GM23338 (cell line): ENCODE results near the gene MTMR1. TPM values are rescaled to one million over a fixed set of nuclear protein-coding genes. Genes with fewer than 3 reads are reported as not detected.

ENCODE experiments used
- ATAC-seq: fragments of 200-7000 bp; cut with Tn5 transposase; 3 replicates; pipeline ENCODE4 v1.9.1; 2020
- DNase-seq: peaks from one replicate; pipeline ENCODE4 v3.0.0-alpha.2; 2015; ENCODE audit warnings: low spot score
- H2AFZ ChIP-seq: fragments of 200-600 bp; sonication (generic); 2 replicates; pipeline ENCODE4 v1.8.0; 2016; ENCODE audit warnings: antibody characterized with exemption, mild to moderate bottlenecking, moderate library complexity
- H3F3A ChIP-seq: fragments of 200-600 bp; sonication (generic); replicated peaks from 2 replicates; pipeline ENCODE4 v1.8.0; 2017; ENCODE audit warnings: antibody characterized with exemption, mixed run types, low read depth
- H3K27ac ChIP-seq: fragments of 200-600 bp; sonication (generic); 2 replicates; pipeline ENCODE4 v1.6.1; 2016; ENCODE audit warnings: low read depth
- H3K27me3 ChIP-seq: fragments of 200-600 bp; sonication (generic); 2 replicates; pipeline ENCODE4 v1.8.0; 2016; ENCODE audit warnings: mild to moderate bottlenecking, mixed run types, moderate library complexity; ENCODE audit not compliant: insufficient read depth
- H3K36me3 ChIP-seq: fragments of 200-600 bp; sonication (generic); 2 replicates; pipeline ENCODE4 v1.8.0; 2016; ENCODE audit warnings: mild to moderate bottlenecking; ENCODE audit not compliant: insufficient read depth
- H3K4me1 ChIP-seq: fragments of 200-600 bp; sonication (generic); 2 replicates; pipeline ENCODE4 v1.8.0; 2016; ENCODE audit warnings: mild to moderate bottlenecking, moderate library complexity; ENCODE audit not compliant: insufficient read depth
- H3K4me2 ChIP-seq: fragments of 200-600 bp; sonication (generic); 2 replicates; pipeline ENCODE4 v1.7.1; 2017; ENCODE audit warnings: mixed run types
- H3K4me3 ChIP-seq: fragments of 200-600 bp; sonication (generic); 2 replicates; pipeline ENCODE4 v1.6.1; 2016; ENCODE audit warnings: mixed run types
- H3K79me2 ChIP-seq: fragments of 200-600 bp; sonication (generic); replicated peaks from 2 replicates; pipeline ENCODE4 v1.8.0; 2017; ENCODE audit warnings: mild to moderate bottlenecking; ENCODE audit not compliant: insufficient read depth
- H3K9me2 ChIP-seq: fragments of 200-600 bp; sonication (generic); 2 replicates; pipeline ENCODE4 v1.8.0; 2017; ENCODE audit not compliant: insufficient read depth
- H4K20me1 ChIP-seq: fragments of 200-600 bp; sonication (generic); replicated peaks from 2 replicates; pipeline ENCODE4 v1.8.0; 2017; ENCODE audit warnings: mild to moderate bottlenecking; ENCODE audit not compliant: insufficient read depth
- H3K27ac Mint-ChIP-seq: 2 replicates; pipeline ENCODE4 v1.8.0; 2020; ENCODE audit warnings: inconsistent platforms, mild to moderate bottlenecking, moderate library complexity, mixed read lengths
- H3K27me3 Mint-ChIP-seq: 3 replicates; pipeline ENCODE4 v1.8.0; 2022; ENCODE audit warnings: low read depth, mild to moderate bottlenecking, moderate library complexity, mixed read lengths, inconsistent platforms; ENCODE audit not compliant: insufficient read depth, poor library complexity
- H3K36me3 Mint-ChIP-seq: 3 replicates; pipeline ENCODE4 v1.8.0; 2021; ENCODE audit warnings: low read depth, mild to moderate bottlenecking, inconsistent platforms, moderate library complexity, mixed read lengths
- H3K4me1 Mint-ChIP-seq: 3 replicates; pipeline ENCODE4 v1.8.0; 2020; ENCODE audit warnings: mild to moderate bottlenecking, inconsistent platforms, mixed read lengths
- H3K4me3 Mint-ChIP-seq: 3 replicates; pipeline ENCODE4 v1.8.0; 2021; ENCODE audit warnings: moderate library complexity, mild to moderate bottlenecking, inconsistent platforms, mixed read lengths
- H3K9me3 Mint-ChIP-seq: 3 replicates; pipeline ENCODE4 v1.8.0; 2020; ENCODE audit warnings: moderate library complexity, mild to moderate bottlenecking, inconsistent platforms, mixed read lengths
- EZH2 ChIP-seq: fragments of 200-600 bp; sonication (generic); IDR thresholded peaks from one replicate; pipeline ENCODE4 v1.8.0; 2017; ENCODE audit warnings: antibody characterized with exemption, mild to moderate bottlenecking, low read depth; ENCODE audit not compliant: unreplicated experiment
- JUNB ChIP-seq: IDR thresholded peaks from one replicate; pipeline ENCODE4 v1.6.1; 2016; ENCODE audit warnings: antibody characterized with exemption; ENCODE audit not compliant: unreplicated experiment
- NANOG ChIP-seq: IDR thresholded peaks from 2 replicates; pipeline ENCODE4 v1.6.1; 2016; ENCODE audit warnings: antibody characterized with exemption, borderline replicate concordance
- ZNF331 ChIP-seq: fragments of 250-450 bp; sonication (Bioruptor Pico); IDR thresholded peaks from 2 replicates; pipeline ENCODE4 v1.5.0; 2020; ENCODE audit warnings: low read depth, mild to moderate bottlenecking, moderate library complexity
- polyA plus RNA-seq: library from polyadenylated mRNA; unstranded; fragments of >200 nt; fragmentation: Nextera tagmentation; extraction: Ambion mirVana; gene quantifications from 2 replicates; pipeline ENCODE4 v1.2.1, GENCODE V29; 2016
- total RNA-seq: library from RNA; depleted of rRNA; stranded (reverse); fragments of >200 nt; shearing (Covaris generic); gene quantifications from 2 replicates; pipeline ENCODE4 v1.2.3, GENCODE V29; 2014
- TF ChIP-seq, protein P1 (sequence below): IDR thresholded peaks from 2 replicates; pipeline ENCODE4 v1.6.1; 2016; ENCODE audit warnings: antibody characterized with exemption
- TF ChIP-seq, protein P2 (sequence below): fragments of 250-450 bp; sonication (Bioruptor Pico); IDR thresholded peaks from 2 replicates; pipeline ENCODE4 v1.5.0; 2020; ENCODE audit warnings: mild to moderate bottlenecking, moderate library complexity

Gene MTMR1
- total and polyA plus RNA-seq, 2 experiments from 2014 or later: 4.5 to 19.1 TPM

DNA sequence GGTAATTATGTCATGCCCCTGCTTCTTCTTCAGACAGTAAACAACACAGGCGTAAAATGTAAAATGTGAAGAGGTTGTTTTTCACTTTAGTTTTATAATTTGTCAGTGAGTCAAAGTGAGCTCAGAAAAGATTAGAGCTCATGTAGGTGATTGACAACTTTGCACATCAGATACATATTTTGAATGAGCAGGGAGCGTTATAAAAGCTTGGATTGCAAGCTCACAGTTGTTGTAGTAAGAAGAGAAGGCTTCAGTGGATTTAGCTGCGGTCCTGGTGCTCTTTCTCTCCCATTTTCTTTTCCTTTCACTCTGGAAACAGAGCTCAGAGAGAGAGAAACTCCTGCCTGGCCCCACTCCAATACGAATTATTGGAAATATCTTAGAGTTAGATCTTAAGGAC is 26.4 kb downstream of the MTMR1 start:
- Histone ChIP-seq H3K27ac (no peak overlapping the region), H3K27me3 (no peaks in the 10 kb centered on the region), H3K9me2 (no peaks in the 10 kb centered on the region), H3K4me3 (no peak overlapping the region), H3K4me2 (no peak overlapping the region), H3K4me1 (no peaks in the 10 kb centered on the region), H3F3A (no peaks in the 10 kb centered on the region), H3K36me3 (no peaks in the 10 kb centered on the region), H3K79me2 (peaks cover 6% of the 10 kb centered on the region; the same call in 1 of the 2 replicates), H2AFZ (no peak overlapping the region), H4K20me1 (no peaks in the 10 kb centered on the region)
- ATAC-seq: no peak
- no peaks in the 10 kb centered on the region for H3K27me3 Mint-ChIP-seq
- TF ChIP-seq NANOG: no peak
- no peak for TF ChIP-seq JUNB
- TF ChIP-seq, protein P1, sequence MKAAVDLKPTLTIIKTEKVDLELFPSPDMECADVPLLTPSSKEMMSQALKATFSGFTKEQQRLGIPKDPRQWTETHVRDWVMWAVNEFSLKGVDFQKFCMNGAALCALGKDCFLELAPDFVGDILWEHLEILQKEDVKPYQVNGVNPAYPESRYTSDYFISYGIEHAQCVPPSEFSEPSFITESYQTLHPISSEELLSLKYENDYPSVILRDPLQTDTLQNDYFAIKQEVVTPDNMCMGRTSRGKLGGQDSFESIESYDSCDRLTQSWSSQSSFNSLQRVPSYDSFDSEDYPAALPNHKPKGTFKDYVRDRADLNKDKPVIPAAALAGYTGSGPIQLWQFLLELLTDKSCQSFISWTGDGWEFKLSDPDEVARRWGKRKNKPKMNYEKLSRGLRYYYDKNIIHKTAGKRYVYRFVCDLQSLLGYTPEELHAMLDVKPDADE: no peak
- TF ChIP-seq, protein P2, sequence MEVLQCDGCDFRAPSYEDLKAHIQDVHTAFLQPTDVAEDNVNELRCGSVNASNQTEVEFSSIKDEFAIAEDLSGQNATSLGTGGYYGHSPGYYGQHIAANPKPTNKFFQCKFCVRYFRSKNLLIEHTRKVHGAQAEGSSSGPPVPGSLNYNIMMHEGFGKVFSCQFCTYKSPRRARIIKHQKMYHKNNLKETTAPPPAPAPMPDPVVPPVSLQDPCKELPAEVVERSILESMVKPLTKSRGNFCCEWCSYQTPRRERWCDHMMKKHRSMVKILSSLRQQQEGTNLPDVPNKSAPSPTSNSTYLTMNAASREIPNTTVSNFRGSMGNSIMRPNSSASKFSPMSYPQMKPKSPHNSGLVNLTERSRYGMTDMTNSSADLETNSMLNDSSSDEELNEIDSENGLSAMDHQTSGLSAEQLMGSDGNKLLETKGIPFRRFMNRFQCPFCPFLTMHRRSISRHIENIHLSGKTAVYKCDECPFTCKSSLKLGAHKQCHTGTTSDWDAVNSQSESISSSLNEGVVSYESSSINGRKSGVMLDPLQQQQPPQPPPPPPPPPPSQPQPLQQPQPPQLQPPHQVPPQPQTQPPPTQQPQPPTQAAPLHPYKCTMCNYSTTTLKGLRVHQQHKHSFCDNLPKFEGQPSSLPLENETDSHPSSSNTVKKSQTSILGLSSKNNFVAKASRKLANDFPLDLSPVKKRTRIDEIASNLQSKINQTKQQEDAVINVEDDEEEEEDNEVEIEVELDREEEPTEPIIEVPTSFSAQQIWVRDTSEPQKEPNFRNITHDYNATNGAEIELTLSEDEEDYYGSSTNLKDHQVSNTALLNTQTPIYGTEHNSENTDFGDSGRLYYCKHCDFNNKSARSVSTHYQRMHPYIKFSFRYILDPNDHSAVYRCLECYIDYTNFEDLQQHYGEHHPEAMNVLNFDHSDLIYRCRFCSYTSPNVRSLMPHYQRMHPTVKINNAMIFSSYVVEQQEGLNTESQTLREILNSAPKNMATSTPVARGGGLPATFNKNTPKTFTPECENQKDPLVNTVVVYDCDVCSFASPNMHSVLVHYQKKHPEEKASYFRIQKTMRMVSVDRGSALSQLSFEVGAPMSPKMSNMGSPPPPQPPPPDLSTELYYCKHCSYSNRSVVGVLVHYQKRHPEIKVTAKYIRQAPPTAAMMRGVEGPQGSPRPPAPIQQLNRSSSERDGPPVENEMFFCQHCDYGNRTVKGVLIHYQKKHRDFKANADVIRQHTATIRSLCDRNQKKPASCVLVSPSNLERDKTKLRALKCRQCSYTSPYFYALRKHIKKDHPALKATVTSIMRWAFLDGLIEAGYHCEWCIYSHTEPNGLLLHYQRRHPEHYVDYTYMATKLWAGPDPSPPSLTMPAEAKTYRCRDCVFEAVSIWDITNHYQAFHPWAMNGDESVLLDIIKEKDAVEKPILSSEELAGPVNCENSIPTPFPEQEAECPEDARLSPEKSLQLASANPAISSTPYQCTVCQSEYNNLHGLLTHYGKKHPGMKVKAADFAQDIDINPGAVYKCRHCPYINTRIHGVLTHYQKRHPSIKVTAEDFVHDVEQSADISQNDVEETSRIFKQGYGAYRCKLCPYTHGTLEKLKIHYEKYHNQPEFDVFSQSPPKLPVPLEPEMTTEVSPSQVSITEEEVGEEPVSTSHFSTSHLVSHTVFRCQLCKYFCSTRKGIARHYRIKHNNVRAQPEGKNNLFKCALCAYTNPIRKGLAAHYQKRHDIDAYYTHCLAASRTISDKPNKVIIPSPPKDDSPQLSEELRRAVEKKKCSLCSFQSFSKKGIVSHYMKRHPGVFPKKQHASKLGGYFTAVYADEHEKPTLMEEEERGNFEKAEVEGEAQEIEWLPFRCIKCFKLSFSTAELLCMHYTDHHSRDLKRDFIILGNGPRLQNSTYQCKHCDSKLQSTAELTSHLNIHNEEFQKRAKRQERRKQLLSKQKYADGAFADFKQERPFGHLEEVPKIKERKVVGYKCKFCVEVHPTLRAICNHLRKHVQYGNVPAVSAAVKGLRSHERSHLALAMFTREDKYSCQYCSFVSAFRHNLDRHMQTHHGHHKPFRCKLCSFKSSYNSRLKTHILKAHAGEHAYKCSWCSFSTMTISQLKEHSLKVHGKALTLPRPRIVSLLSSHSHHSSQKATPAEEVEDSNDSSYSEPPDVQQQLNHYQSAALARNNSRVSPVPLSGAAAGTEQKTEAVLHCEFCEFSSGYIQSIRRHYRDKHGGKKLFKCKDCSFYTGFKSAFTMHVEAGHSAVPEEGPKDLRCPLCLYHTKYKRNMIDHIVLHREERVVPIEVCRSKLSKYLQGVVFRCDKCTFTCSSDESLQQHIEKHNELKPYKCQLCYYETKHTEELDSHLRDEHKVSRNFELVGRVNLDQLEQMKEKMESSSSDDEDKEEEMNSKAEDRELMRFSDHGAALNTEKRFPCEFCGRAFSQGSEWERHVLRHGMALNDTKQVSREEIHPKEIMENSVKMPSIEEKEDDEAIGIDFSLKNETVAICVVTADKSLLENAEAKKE: no peak
- TF ChIP-seq ZNF331: no peak
- H3K4me3 Mint-ChIP-seq: no peak overlapping the region
- H3K9me3 Mint-ChIP-seq: no peaks in the 10 kb centered on the region
- H3K27ac Mint-ChIP-seq: no peak overlapping the region
- H3K4me1 Mint-ChIP-seq: no peaks in the 10 kb centered on the region; the same call in 2 of the 3 replicates
- DNase-seq: no peak
- H3K36me3 Mint-ChIP-seq: peaks cover 7% of the 10 kb centered on the region; the same call in 2 of the 3 replicates

DNA sequence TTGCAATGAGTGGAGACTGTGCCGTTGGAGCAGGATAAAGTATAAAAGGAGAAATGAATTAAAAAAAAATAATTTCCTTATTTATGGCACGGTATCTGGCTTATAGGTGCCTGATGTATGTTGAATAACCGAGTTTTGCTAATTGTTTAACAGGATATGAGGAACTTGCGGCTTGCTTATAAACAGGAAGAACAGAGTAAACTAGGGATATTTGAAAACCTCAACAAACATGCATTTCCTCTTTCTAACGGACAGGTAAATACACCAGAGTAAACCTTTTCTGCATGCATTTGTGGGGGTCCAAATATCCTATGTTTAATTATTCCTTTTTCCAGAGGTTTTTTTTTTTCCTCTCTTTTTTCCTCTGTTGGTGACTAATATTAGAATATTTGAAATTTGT is 36.8 kb downstream of the MTMR1 start:
- H3K4me2 ChIP-seq: no peak overlapping the region
- H3K27ac ChIP-seq: no peak overlapping the region
- ATAC-seq (no peak), DNase-seq (no peak)
- TF ChIP-seq, protein P1: no peak
- TF ChIP-seq EZH2: no peak
- H3K36me3 ChIP-seq: no peaks in the 10 kb centered on the region
- H3K9me2 ChIP-seq: no peaks in the 10 kb centered on the region
- H2AFZ ChIP-seq: no peak overlapping the region
- H3K27me3 ChIP-seq: no peaks in the 10 kb centered on the region
- Mint-ChIP-seq H3K9me3 (no peaks in the 10 kb centered on the region), H3K27ac (no peak overlapping the region), H3K36me3 (peaks cover 19% of the 10 kb centered on the region; the same call in 2 of the 3 replicates), H3K4me1 (peaks cover 7% of the 10 kb centered on the region; the same call in 1 of the 3 replicates), H3K27me3 (peaks cover 2% of the 10 kb centered on the region), H3K4me3 (no peak overlapping the region)
- H3F3A ChIP-seq: no peaks in the 10 kb centered on the region
- H3K79me2 ChIP-seq: no peaks in the 10 kb centered on the region; the same call in 1 of the 2 replicates
- no peaks in the 10 kb centered on the region for H3K4me1 ChIP-seq
- H3K4me3 ChIP-seq: no peak overlapping the region
- H4K20me1 ChIP-seq: no peaks in the 10 kb centered on the region
